KMS-11 (cell line): ENCODE results near the gene TIGD6.

Experiments
- H2AFZ ChIP-seq: fragments of 200-600 bp; sonication (generic); 2 replicates; pipeline ENCODE4 v1.6.1; 2016; ENCODE audit warnings: antibody characterized with exemption, mixed run types, low read depth
- H3K27ac ChIP-seq: fragments of 200-600 bp; sonication (generic); 2 replicates; pipeline ENCODE4 v1.6.1; 2016; ENCODE audit warnings: mild to moderate bottlenecking, mixed run types
- H3K27me3 ChIP-seq: fragments of 200-600 bp; sonication (generic); 2 replicates; pipeline ENCODE4 v1.6.1; 2017; ENCODE audit warnings: mild to moderate bottlenecking, low read depth, mixed run types, moderate library complexity; ENCODE audit not compliant: insufficient read depth
- H3K36me3 ChIP-seq: fragments of 200-600 bp; sonication (generic); 2 replicates; pipeline ENCODE4 v1.6.1; 2017; ENCODE audit warnings: mild to moderate bottlenecking, mixed run types; ENCODE audit not compliant: insufficient read depth
- H3K4me1 ChIP-seq: fragments of 200-600 bp; sonication (generic); 2 replicates; pipeline ENCODE4 v1.6.1; 2016; ENCODE audit warnings: mild to moderate bottlenecking, low read depth, mixed run types; ENCODE audit not compliant: poor library complexity, severe bottlenecking
- H3K4me2 ChIP-seq: fragments of 200-600 bp; sonication (generic); 2 replicates; pipeline ENCODE4 v1.7.0; 2016; ENCODE audit warnings: mild to moderate bottlenecking, mixed run types
- H3K4me3 ChIP-seq: fragments of 200-600 bp; sonication (generic); IDR thresholded peaks from 2 replicates; pipeline ENCODE4 v1.6.1; 2017; ENCODE audit warnings: low read depth, low read length, mixed read lengths; ENCODE audit not compliant: insufficient read depth
- H3K79me2 ChIP-seq: fragments of 200-600 bp; sonication (generic); 2 replicates; pipeline ENCODE4 v1.6.1; 2016; ENCODE audit warnings: low read depth, mixed run types; ENCODE audit not compliant: insufficient read depth
- H3K9ac ChIP-seq: fragments of 200-600 bp; sonication (generic); 2 replicates; pipeline ENCODE4 v1.6.1; 2016; ENCODE audit warnings: mild to moderate bottlenecking, mixed run types
- H4K20me1 ChIP-seq: fragments of 200-600 bp; sonication (generic); 2 replicates; pipeline ENCODE4 v1.6.1; 2016; ENCODE audit warnings: mild to moderate bottlenecking, mixed run types; ENCODE audit not compliant: insufficient read depth
- CTCF ChIP-seq: fragments of 200-600 bp; sonication (generic); conservative IDR thresholded peaks from 2 replicates; pipeline ENCODE4 v1.6.1; 2017; ENCODE audit warnings: low read depth, mild to moderate bottlenecking, antibody characterized with exemption, low read length, moderate library complexity, mixed read lengths

TIGD6 gene

DNA sequence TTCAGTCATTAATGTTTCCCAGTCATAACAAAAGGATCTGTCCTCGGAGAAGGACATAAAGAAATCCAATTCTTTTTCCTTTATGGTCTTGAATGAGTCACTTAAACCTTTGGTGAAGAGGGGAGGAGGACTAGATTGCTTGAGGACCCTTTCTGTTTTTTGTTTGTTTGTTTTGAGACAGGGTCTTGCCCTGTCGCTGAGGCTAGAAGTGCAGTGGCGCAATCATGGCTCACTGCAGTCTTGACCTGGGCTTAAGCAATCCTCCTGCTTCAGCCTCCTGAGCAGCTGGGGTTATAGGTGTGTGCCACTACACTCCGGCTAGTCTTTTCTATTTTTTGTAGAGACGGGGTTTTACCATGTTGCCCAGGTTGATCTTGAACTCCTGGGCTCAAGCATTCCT, 12.3 kb downstream of the TIGD6 start:
- H4K20me1 ChIP-seq, result no peaks in the 10 kb centered on the region
- no peak for TF ChIP-seq CTCF
- H3K4me1 ChIP-seq, result no peaks in the 10 kb centered on the region
- no peaks in the 10 kb centered on the region for H3K79me2 ChIP-seq
- H3K36me3 ChIP-seq, result no peaks in the 10 kb centered on the region
- no peak overlapping the region for H3K9ac ChIP-seq
- no peak overlapping the region for H3K27ac ChIP-seq
- H3K27me3 ChIP-seq, result no peaks in the 10 kb centered on the region
- no peak overlapping the region for H3K4me3 ChIP-seq
- H2AFZ ChIP-seq, result no peak overlapping the region
- H3K4me2 ChIP-seq, result no peak overlapping the region

- Histone ChIP-seq H3K79me2 (no peaks in the 10 kb centered on the region), H3K9ac (no peak overlapping the region), H2AFZ (no peak overlapping the region), H3K36me3 (no peaks in the 10 kb centered on the region), H4K20me1 (no peaks in the 10 kb centered on the region), H3K4me1 (no peaks in the 10 kb centered on the region), H3K4me3 (no peak overlapping the region), H3K4me2 (no peak overlapping the region), H3K27ac (no peak overlapping the region), H3K27me3 (no peaks in the 10 kb centered on the region)
- TF ChIP-seq CTCF, result no peak
Measured at GRCh38 chr5:149982505-149982904, 17.9 kb downstream of the TIGD6 start.

- H3K27ac ChIP-seq, result no peak overlapping the region
- H2AFZ ChIP-seq, result no peak overlapping the region
- no peaks in the 10 kb centered on the region for H3K27me3 ChIP-seq
- no peaks in the 10 kb centered on the region for H3K4me1 ChIP-seq
- H3K4me3 ChIP-seq, result no peak overlapping the region
- no peak overlapping the region for H3K4me2 ChIP-seq
- no peaks in the 10 kb centered on the region for H3K79me2 ChIP-seq
- no peak for TF ChIP-seq CTCF
- no peak overlapping the region for H3K9ac ChIP-seq
- no peaks in the 10 kb centered on the region for H4K20me1 ChIP-seq
- H3K36me3 ChIP-seq, result no peaks in the 10 kb centered on the region
Measured at GRCh38 chr5:149981206-149981605, 19.2 kb downstream of the TIGD6 start.

DNA sequence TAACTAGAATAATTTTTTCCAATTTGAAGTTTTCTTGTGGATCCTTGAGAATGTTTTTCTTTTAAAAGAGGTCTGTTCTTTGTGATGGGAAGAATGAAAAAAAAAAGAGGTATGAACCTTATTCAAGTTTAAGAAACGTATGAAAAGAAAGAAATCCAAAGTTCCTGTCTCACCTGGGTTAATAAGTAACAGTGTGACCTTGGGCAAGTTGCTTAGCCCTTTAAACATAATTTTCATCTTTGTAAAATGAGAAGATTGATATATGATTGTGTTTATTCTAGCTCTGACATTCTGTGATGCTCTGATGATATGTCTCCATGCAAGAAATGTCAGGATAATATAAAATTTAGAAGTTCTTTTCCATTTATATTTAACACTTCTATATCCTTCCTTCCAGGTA, 20.6 kb downstream of the TIGD6 start:
- Histone ChIP-seq H3K27ac (no peak overlapping the region), H3K27me3 (no peaks in the 10 kb centered on the region), H3K36me3 (no peaks in the 10 kb centered on the region), H3K4me1 (no peaks in the 10 kb centered on the region), H3K4me3 (no peak overlapping the region), H4K20me1 (no peaks in the 10 kb centered on the region), H3K4me2 (no peak overlapping the region), H2AFZ (no peak overlapping the region), H3K9ac (no peak overlapping the region), H3K79me2 (no peaks in the 10 kb centered on the region)
- no peak for TF ChIP-seq CTCF

DNA sequence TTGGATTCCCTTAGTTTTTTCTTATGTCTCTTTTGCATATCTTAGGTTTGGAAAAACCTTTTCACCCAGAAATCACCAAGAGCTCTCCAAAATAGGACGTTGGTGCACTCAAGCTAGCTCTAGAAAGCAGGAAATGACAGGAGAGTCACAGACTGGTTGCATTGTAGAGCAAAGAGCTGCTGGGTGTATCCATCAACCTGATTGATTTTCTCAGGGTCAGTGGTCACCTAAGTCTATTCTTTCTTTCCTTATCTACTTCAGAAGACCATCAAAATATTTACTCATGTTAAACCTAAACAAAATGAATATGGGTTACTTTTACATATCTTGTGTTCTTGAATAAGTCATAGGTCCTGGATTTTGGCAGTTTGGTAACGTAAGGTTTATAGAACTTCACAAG, 25.0 kb downstream of the TIGD6 start:
- no peaks in the 10 kb centered on the region for H3K36me3 ChIP-seq
- no peak overlapping the region for H2AFZ ChIP-seq
- H3K4me3 ChIP-seq, result no peak overlapping the region
- no peak for TF ChIP-seq CTCF
- H4K20me1 ChIP-seq, result no peaks in the 10 kb centered on the region
- H3K4me1 ChIP-seq, result no peaks in the 10 kb centered on the region
- H3K79me2 ChIP-seq, result no peaks in the 10 kb centered on the region
- no peak overlapping the region for H3K27ac ChIP-seq
- no peaks in the 10 kb centered on the region for H3K27me3 ChIP-seq
- no peak overlapping the region for H3K4me2 ChIP-seq
- no peak overlapping the region for H3K9ac ChIP-seq
